OCI-LY1 (cell line): ENCODE results near the gene GRIA1.

ENCODE experiments used
- EZH2 ChIP-seq: fragments of 200-600 bp; sonication (generic), shearing (Covaris generic); IDR thresholded peaks from 2 replicates; pipeline ENCODE4 v1.8.0; 2017; ENCODE audit warnings: borderline replicate concordance, mixed run types, mild to moderate bottlenecking, antibody characterized with exemption, low read length, moderate library complexity, mixed read lengths
- TF ChIP-seq, protein P1 (sequence below): fragments of 200-600 bp; sonication (generic), shearing (Covaris generic); IDR thresholded peaks from 2 replicates; pipeline ENCODE4 v1.5.1; 2017; ENCODE audit warnings: mild to moderate bottlenecking, antibody characterized with exemption, low read length, moderate library complexity, mixed read lengths

DNA sequence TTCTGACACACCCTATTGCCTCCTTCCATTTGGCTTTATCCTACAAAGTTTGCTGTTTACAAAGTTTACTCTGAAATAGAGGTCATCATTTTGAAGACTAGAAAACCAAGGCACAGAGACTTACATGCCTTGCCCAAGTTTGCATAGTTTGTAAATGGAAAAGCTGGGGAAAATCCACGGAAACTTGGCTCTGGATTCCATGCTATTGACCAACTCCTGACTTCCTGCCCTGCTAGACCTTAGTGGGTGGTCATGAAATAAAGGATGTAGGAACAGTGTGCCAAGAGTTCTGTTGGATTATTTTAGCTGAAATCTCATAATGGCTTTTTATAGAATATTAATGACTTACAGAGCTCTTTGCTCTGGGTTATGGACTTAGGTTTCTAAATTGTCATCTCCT lies 69.5 kb downstream of the GRIA1 start:
- TF ChIP-seq, protein P1, sequence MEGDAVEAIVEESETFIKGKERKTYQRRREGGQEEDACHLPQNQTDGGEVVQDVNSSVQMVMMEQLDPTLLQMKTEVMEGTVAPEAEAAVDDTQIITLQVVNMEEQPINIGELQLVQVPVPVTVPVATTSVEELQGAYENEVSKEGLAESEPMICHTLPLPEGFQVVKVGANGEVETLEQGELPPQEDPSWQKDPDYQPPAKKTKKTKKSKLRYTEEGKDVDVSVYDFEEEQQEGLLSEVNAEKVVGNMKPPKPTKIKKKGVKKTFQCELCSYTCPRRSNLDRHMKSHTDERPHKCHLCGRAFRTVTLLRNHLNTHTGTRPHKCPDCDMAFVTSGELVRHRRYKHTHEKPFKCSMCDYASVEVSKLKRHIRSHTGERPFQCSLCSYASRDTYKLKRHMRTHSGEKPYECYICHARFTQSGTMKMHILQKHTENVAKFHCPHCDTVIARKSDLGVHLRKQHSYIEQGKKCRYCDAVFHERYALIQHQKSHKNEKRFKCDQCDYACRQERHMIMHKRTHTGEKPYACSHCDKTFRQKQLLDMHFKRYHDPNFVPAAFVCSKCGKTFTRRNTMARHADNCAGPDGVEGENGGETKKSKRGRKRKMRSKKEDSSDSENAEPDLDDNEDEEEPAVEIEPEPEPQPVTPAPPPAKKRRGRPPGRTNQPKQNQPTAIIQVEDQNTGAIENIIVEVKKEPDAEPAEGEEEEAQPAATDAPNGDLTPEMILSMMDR: no peak
- no peak for TF ChIP-seq EZH2
